HS-5 (cell line): ENCODE data around the gene MB.

Experiments
- DNase-seq: peaks from one replicate; pipeline ENCODE4 v3.0.0-alpha.2; 2012; ENCODE audit warnings: low read depth

Gene MB

DNA sequence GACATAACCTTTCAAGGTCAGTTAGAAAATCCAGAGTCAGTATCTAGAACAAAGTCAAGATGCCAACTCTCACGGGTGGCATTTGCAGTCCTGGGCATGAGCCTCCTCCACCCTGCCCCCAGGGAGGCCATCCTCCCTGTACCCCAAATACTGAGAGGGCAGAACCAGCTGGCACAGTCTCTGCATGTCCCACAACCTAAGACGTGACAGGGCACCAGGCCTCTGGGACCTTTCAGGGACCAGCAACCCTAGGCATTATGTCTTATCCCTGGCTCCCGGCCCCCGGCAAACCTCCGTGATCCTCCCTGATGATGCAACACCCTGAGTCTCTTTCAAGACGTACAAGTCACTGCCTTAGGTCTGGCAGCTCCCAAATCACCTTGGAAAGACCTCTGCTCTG, 2.0 kb downstream of the MB start:
- DNase-seq, result no peak

DNA sequence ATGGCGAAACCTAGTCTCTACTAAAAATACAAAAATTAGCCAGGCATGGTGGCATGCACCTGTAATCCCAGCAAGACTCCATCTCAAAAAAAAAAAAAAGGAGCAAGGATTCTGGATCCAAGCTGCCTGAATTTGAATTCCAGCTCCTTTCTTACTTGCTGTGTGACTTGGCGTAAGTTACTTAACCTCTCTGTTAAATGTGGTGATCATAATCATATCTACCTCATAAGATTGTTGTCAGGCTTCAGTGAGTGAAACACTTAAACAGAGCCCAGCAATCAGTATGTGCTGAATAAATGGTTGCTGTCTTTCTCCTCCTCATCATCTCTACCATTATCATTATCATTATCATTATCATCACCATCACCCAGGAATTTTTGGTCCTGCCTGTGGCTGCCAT, 2.7 kb downstream of the MB start:
- no peak for DNase-seq

- DNase-seq, result no peak
Measured at GRCh38 chr22:35612903-35613302, 4.2 kb downstream of the MB start.

DNA sequence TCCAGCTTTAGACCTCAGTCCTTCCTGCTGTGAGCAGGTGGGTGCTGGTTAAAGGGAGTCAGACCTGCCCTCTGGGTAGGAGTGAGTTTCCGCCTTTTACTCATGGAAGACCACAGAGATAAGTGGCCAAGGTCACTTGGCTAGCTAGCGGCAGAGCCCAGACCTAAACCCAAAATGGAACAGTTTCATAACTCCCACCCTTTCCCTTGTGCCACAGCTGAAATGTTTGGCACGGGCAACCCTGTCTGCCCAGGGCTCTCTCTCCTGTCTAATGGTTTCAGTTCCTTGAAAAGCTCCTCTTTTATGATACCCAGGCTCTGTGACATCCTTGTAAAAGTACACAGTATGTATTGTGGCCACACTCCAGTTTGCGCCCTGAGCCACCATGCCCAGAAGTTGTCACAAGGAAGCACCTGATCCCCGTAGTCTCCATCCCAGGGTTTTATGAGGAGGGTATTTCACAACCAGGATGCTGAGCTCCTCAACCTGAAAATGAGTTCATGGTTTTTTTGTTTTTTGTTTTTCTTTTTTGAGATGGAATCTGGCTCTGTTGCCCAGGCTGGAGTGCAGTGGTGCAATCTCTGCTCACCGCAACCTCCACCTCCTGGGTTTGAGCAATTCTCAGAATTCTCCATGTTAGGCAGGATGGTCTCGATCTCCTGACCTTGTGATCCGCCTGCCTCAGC, 5.1 kb downstream of the MB start:
- no peak for DNase-seq

DNA sequence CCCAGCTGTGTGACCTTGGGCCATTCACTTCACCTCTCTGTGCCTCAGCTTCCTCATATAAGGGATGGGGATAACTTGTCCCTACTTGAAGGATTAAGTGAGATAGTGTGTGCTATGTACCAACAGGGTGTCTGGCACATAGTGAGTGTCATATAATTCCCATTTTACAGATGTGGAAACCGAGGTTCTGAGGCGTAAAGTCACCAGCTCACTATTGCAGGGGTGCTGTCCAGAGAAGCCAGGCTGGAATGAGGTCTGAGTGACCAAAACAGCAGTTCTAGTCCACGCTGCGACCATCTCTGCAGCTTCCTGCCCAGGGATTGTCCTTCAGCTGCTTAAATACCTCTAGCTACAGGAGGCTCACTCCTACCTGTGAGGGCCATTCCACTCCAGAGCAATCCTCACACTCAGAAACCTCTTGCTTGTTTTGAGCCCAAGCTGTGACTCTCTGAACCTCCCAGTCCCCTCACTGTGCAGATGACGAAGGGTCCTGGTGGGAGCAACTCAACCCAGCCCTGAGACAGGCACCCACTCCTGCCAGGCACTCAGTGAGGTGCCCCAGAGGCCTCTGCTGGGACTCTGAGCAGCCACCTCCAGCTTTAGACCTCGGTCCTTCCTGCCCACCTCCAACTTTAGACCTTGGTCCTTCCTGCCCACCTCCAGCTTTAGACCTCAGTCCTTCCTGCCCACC, 5.8 kb downstream of the MB start:
- DNase-seq, result no peak

GRCh38 chr22:35610741-35611140, 6.4 kb downstream of the MB start:
- no peak for DNase-seq

GRCh38 chr22:35609761-35610160, 7.4 kb downstream of the MB start:
- no peak for DNase-seq

DNA sequence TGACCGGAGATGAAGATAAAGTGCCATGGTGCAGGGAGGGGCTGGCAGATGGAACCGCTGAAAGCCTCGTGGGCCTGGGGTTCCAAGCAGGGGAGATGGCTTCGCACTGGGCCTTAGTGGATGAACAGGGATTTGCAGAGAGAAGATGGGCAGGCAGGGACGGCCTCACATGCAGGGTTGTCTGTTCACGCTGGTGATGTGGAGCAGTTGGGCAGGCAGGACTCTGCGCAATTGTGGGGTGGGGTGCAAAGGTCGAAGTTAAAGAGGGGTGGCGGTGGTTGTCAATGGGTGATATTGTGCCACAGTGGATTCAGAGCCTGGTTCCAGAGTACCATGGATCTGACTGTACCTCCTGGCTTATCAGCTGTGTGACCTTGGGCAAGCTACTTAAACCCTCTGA, 7.9 kb downstream of the MB start:
- DNase-seq, result no peak

DNA sequence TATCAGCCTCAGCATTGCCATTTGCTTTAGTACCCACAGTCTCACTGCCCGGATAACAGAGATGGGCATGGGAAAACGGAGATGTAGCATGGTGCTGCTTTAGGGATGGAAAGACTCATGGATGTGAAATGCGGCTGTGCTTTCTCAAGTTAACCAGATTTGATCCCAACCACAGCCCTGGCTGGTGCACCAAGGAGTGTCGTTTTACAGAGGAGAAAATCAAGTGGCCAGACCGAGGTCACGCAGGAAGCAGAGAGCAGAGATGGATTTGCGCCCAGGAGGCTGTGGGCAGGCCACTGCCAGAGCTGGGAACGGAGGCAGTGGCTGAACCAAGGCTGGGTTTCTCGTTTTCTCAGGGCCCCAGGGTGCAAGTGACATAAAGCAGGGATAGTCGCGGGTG, 9.0 kb downstream of the MB start:
- DNase-seq, result no peak

GRCh38 chr22:35606916-35607315, 10.2 kb downstream of the MB start:
- no peak for DNase-seq

DNA sequence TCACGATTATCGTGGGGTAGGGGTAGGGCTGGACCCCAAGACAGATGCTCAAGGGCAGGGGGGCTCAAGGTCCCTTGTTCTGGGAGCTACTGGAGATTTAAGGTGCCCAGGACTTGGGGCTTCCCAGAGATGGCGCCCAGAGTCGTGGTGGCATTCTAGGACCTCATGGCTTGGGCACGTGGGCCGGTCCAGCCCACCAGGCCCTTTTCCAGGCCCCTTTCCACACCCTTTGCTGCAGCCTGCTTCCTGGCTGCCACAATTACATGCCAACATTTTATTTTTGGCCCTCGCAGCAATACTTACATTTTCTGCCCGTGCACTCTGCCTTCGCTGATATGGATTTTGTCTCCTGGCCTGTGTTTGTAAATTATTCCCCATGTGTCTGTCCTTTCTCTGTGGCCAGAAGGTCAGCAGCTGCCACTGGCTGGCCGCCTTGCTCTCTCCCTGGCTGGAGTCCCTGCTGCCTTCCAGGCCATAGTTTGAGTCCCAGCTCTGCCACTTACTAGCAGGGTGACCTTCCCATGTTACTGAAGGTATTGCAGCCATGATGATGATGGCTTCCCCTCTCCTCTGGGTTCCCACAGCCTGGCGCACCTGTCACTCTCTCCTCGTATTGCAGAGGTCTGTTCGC, 11.2 kb downstream of the MB start:
- DNase-seq, result no peak

GRCh38 chr22:35605369-35605680, 11.8 kb downstream of the MB start:
- no peak for DNase-seq

- DNase-seq, result no peak
Measured at GRCh38 chr22:35604621-35605368, 12.3 kb downstream of the MB start.

GRCh38 chr22:35601743-35602615, 15.2 kb downstream of the MB start:
- DNase-seq, result peak; percentile 70

GRCh38 chr22:35601013-35601580, 16.0 kb downstream of the MB start:
- DNase-seq, result no peak

GRCh38 chr22:35600476-35600875, 16.7 kb downstream of the MB start:
- DNase-seq, result no peak

DNA sequence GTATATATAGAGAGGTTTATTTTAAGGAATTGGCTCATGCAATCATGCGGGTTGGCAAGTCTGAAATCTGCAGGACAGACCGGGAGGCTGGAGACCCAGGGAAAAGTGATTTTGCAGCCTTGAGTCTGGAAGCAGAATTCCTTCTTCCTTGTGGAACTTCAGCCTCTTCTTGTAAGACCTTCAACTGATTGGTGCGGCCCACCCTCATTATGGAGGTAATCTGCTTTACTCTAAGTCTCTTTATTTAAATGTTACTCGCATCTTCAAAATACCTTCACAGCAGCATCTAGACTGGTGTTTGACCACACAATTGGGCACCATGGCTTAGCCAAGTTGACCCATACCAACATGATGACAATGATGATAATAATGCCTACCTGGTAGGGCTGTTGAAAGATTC, 17.8 kb downstream of the MB start:
- DNase-seq, result no peak

GRCh38 chr22:35598396-35598710, 18.8 kb downstream of the MB start:
- DNase-seq, result no peak

GRCh38 chr22:35597692-35598395, 19.3 kb downstream of the MB start:
- DNase-seq, result no peak

DNA sequence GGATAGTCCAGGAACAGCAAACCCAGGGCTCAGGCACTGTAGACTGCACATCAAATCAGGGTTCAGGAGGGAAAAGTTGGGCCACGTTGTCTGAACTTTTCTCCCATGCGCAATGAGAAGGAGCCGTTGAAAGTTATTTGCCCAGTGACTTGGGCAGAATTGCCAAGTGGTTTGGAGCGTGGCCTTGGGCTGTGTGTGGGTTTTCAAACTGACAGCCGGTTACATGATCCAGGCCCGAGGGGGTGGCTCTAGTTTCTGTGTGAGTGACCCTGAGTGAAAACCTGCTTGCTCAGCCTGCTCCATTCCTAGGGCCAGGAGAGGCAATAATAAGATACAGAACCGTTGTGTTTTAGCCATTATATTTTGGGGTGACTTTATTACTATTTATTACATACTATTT, 20.3 kb downstream of the MB start:
- DNase-seq, result no peak

DNA sequence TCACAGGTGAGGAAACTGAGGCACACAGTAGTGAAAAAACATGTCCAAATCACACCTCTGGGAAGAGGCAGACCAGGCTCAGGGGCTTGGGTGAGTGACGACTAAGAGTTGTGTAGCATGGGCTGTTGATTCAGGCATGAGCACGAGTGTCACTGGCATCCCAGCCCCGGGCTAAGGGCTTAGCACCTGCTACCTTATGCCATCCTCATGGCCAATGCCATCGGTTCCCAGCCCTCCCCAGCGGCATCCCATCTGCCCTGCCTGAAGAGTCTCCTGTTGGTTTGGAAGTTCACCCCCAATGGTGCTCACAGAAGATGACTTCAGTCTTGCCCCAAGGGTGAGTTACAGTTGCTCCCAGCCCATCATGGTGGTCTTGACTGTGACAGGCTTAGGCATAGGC, 22.4 kb downstream of the MB start:
- DNase-seq, result no peak
